Measurements from ENCODE around the gene CST9L.

DNA sequence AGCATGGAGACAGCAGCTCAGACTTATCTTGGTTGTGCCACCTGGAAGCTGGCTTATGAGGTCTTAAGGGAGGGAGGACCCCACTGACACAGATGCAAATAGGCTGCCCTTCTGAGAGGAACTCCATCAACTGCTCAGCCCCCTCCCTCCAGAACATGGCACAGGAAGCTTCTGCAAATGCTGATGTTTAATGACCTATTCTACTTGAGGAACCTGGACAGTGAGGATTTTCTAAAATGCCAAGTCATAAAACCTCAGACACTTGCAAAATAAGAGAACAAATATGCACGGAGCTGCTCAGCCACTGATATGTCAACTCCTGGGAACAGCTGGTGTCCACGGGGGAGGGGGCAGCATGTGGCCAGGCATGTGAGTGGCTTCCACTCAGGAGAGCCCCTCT, 34.0 kb upstream of the CST9L start:
- no peak for TF ChIP-seq POLR2A (IDR thresholded peaks at IDR 0.05; ENCODE audit: low read depth, low read length)
- no peak for TF ChIP-seq TAF1 (IDR thresholded peaks at IDR 0.05; ENCODE audit: borderline replicate concordance, low read depth, low read length)

Measured in GM12892 (cell line).